HG02938 (cell line): ENCODE measurements around the gene SLAMF8.

Source experiments
- ATAC-seq: cut with Tn5 transposase; IDR thresholded peaks from one replicate; pipeline ENCODE4 v1.9.1; 2021; ENCODE audit warnings: mild to moderate bottlenecking, moderate library complexity; ENCODE audit not compliant: unreplicated experiment

The SLAMF8 gene

GRCh38 chr1:159845751-159846629 lies 19.3 kb downstream of the SLAMF8 start:
- ATAC-seq: no peak

- ATAC-seq: no peak
Observed at GRCh38 chr1:159847231-159847630, 20.6 kb downstream of the SLAMF8 start.

- no peak for ATAC-seq
Observed at GRCh38 chr1:159848326-159848725, 21.7 kb downstream of the SLAMF8 start.

GRCh38 chr1:159849626-159850366 lies 23.1 kb downstream of the SLAMF8 start:
- no peak for ATAC-seq

- no peak for ATAC-seq
Observed at GRCh38 chr1:159851407-159851806, 24.7 kb downstream of the SLAMF8 start.

GRCh38 chr1:159853417-159854115 lies 26.9 kb downstream of the SLAMF8 start:
- ATAC-seq: no peak

- no peak for ATAC-seq
Observed at GRCh38 chr1:159854116-159854692, 27.5 kb downstream of the SLAMF8 start.

GRCh38 chr1:159854693-159855192 lies 28.1 kb downstream of the SLAMF8 start:
- peak; percentile 70 for ATAC-seq

- no peak for ATAC-seq
Observed at GRCh38 chr1:159855709-159856108, 29.0 kb downstream of the SLAMF8 start.

- ATAC-seq: no peak
Observed at GRCh38 chr1:159856576-159856975, 29.9 kb downstream of the SLAMF8 start.

GRCh38 chr1:159857889-159858288 lies 31.2 kb downstream of the SLAMF8 start:
- ATAC-seq: no peak

- no peak for ATAC-seq
Observed at GRCh38 chr1:159859767-159860322, 33.2 kb downstream of the SLAMF8 start.

- ATAC-seq: no peak
Observed at GRCh38 chr1:159860456-159860855, 33.8 kb downstream of the SLAMF8 start.

- ATAC-seq: no peak
Observed at GRCh38 chr1:159861218-159861617, 34.5 kb downstream of the SLAMF8 start.

- no peak for ATAC-seq
Observed at GRCh38 chr1:159862031-159862430, 35.4 kb downstream of the SLAMF8 start.

GRCh38 chr1:159862557-159862956 lies 35.9 kb downstream of the SLAMF8 start, which contains the start of gene VSIG8:
Gene VSIG8 (minus strand): TSS chr1:159862657. CDS start chr1:159862521, 136 bp downstream.
- ATAC-seq: no peak

- no peak for ATAC-seq
Observed at GRCh38 chr1:159864262-159864661, 37.6 kb downstream of the SLAMF8 start.

GRCh38 chr1:159866066-159866465 lies 39.4 kb downstream of the SLAMF8 start:
- ATAC-seq: no peak

- no peak for ATAC-seq
Observed at GRCh38 chr1:159866905-159867663, 40.4 kb downstream of the SLAMF8 start.

- no peak for ATAC-seq
Observed at GRCh38 chr1:159867664-159868026, 41.0 kb downstream of the SLAMF8 start.
